NCI-H1694 (cell line): ENCODE results near the gene OR11H6.
"Not testable (repeated sequence)": the region's sequence is repeated elsewhere in the genome, so short reads cannot be mapped to it uniquely, and the experiment has no call there.

Experiments used
- DNase-seq: peaks from one replicate; lab custom pipeline; 2025; lab: John Stamatoyannopoulos, UW

The OR11H6 gene

DNA sequence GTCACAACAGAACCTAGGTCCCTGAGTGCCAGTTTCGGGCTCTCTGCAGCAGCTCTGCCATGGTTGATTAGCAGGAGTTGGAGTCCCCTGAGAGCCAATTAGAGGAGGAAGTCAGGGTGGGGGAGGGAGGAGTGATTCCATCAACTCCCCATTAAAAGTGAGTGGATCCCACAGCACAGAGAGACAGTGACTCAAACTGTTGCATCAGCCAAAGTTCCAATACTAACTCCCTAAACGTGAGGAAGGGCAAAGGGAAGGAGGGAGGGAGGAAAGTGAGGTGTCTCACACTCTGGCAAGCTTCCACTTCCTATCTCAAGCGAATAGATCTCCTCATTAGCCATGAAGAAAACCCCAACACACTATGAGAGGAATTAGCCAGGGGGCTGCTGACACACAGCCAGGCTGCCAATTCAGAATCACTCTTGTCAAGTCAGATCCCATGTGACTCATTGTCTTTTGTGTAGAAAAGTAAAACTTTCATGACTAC, 39.2 kb downstream of the OR11H6 start:
- DNase-seq, result no peak

DNA sequence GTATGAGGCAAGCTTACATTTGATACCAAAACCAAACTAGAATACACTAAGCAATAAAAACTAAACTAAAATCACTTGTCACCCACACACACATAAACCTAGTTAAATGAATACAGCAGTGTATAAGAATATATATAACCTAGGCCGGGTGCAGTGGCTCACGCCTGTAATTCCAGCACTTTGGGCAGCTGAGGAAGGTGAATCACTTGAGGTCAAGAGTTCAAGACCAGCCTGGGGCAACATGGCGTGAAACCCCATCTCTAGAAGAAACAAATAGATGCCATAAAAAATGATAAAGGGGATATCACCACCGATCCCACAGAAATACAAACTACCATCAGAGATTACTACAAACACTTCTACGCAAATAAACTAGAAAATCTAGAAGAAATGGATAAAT, 40.9 kb downstream of the OR11H6 start:
- DNase-seq, result not testable (repeated sequence)

DNA sequence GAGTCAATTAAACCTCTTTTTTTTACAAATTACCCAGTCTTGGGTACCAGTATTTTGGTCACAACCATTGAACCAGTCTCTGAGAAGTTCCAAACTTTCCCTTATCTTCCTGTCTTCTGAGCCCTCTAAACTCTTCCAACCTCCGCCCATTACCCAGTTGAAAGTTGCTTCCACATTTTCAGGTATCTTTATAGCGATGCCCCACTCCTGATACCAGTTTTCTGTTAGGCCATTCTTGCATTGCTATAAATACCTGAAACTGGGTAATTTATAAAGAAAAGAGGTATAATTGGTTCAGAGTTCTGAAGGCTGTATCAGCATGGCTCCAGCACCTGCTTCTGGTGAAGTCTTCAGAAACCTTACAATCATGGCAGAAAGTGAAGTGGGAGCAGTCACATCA, 50.6 kb downstream of the OR11H6 start:
- no peak for DNase-seq
